Stimulated activated effector memory CD8-positive, alpha-beta T cell treated with anti-CD3 and anti-CD28 coated beads, Interleukin-12 subunit alpha, Interleukin-12 subunit beta, amount 100 ng/mL, for 72 hours (primary cell): ENCODE data around the gene RPLP1.

ENCODE experiments used
- ATAC-seq: fragments of 150-1000 bp; cut with Tn5 transposase; 2 replicates; pipeline ENCODE4 v1.10.0; 2021
- DNase-seq, 2 donors: peaks; one replicate each; pipeline ENCODE4 v3.0.0; 2021 to 2022; ENCODE audit warnings: low spot score in 2 of 2
- H3K27ac Mint-ChIP-seq: one replicate; pipeline ENCODE4 v1.8.0; 2022; ENCODE audit warnings: mild to moderate bottlenecking, mixed read lengths
- H3K36me3 Mint-ChIP-seq: one replicate; pipeline ENCODE4 v1.8.0; 2022; ENCODE audit warnings: mild to moderate bottlenecking, mixed read lengths
- H3K4me1 Mint-ChIP-seq: one replicate; pipeline ENCODE4 v1.8.0; 2022; ENCODE audit warnings: mixed read lengths
- H3K4me3 Mint-ChIP-seq: one replicate; pipeline ENCODE4 v1.8.0; 2022; ENCODE audit warnings: mild to moderate bottlenecking, mixed read lengths
- H3K9me3 Mint-ChIP-seq: one replicate; pipeline ENCODE4 v1.8.0; 2022; ENCODE audit warnings: mixed read lengths

RPLP1 gene

GRCh38 chr15:69456208-69457166 is 3.9 kb downstream of the RPLP1 start:
- ATAC-seq (no peak), DNase-seq (no peak)
- peaks cover 34% of the 10 kb centered on the region for H3K4me1 Mint-ChIP-seq

GRCh38 chr15:69457304-69458280 is 5.0 kb downstream of the RPLP1 start:
- peak overlapping the region; percentile 74 for H3K27ac Mint-ChIP-seq
- no peak for ATAC-seq
- DNase-seq = no peak
- peaks cover 38% of the 10 kb centered on the region for H3K4me1 Mint-ChIP-seq
- H3K36me3 Mint-ChIP-seq = peaks cover 60% of the 10 kb centered on the region
- H3K9me3 Mint-ChIP-seq = no peaks in the 10 kb centered on the region
- no peak overlapping the region for H3K4me3 Mint-ChIP-seq

More at GRCh38 chr15:69456208-69457166, 3.9 kb downstream of the RPLP1 start:
- H3K27ac Mint-ChIP-seq = peak overlapping the region; percentile 98
- no peak overlapping the region for H3K4me3 Mint-ChIP-seq
- H3K36me3 Mint-ChIP-seq = peaks cover 65% of the 10 kb centered on the region
- H3K9me3 Mint-ChIP-seq = no peaks in the 10 kb centered on the region

GRCh38 chr15:69459066-69459465 is 6.4 kb downstream of the RPLP1 start:
- Mint-ChIP-seq H3K36me3 (peaks cover 49% of the 10 kb centered on the region), H3K4me1 (peaks cover 42% of the 10 kb centered on the region), H3K4me3 (no peak overlapping the region), H3K27ac (peak overlapping the region; percentile 74), H3K9me3 (no peaks in the 10 kb centered on the region)
- no peak for DNase-seq
- no peak for ATAC-seq

- H3K4me3 Mint-ChIP-seq = no peak overlapping the region
- peaks cover 35% of the 10 kb centered on the region for H3K36me3 Mint-ChIP-seq
- DNase-seq (no peak), ATAC-seq (no peak)
- no peak overlapping the region for H3K27ac Mint-ChIP-seq
- H3K9me3 Mint-ChIP-seq = no peaks in the 10 kb centered on the region
- peaks cover 30% of the 10 kb centered on the region for H3K4me1 Mint-ChIP-seq
Observed at GRCh38 chr15:69460481-69460880, 7.9 kb downstream of the RPLP1 start.

GRCh38 chr15:69462030-69462492 is 9.4 kb downstream of the RPLP1 start:
- Mint-ChIP-seq H3K9me3 (no peaks in the 10 kb centered on the region), H3K4me3 (peak overlapping the region; percentile 77), H3K4me1 (peaks cover 24% of the 10 kb centered on the region), H3K36me3 (peaks cover 19% of the 10 kb centered on the region), H3K27ac (peak overlapping the region; percentile 83)
- ATAC-seq (no peak), DNase-seq (no peak)

- peak; percentile 95 for ATAC-seq
- H3K9me3 Mint-ChIP-seq = no peaks in the 10 kb centered on the region
- peak overlapping the region; percentile 83 for H3K27ac Mint-ChIP-seq
- peak overlapping the region; percentile 77 for H3K4me3 Mint-ChIP-seq
- H3K4me1 Mint-ChIP-seq = peaks cover 24% of the 10 kb centered on the region
- peak; percentile 82 to 95 for DNase-seq
- H3K36me3 Mint-ChIP-seq = peaks cover 13% of the 10 kb centered on the region
Observed at GRCh38 chr15:69462493-69463181, 10.0 kb downstream of the RPLP1 start.

GRCh38 chr15:69463182-69463756 is 10.7 kb downstream of the RPLP1 start:
- H3K9me3 Mint-ChIP-seq = no peaks in the 10 kb centered on the region

GRCh38 chr15:69465253-69465652 is 12.6 kb downstream of the RPLP1 start:
- ATAC-seq = no peak
- peaks cover 46% of the 10 kb centered on the region for H3K4me1 Mint-ChIP-seq
- H3K4me3 Mint-ChIP-seq = no peak overlapping the region
- DNase-seq = no peak
- H3K36me3 Mint-ChIP-seq = peaks cover 11% of the 10 kb centered on the region
- H3K9me3 Mint-ChIP-seq = no peaks in the 10 kb centered on the region
- H3K27ac Mint-ChIP-seq = no peak overlapping the region

More at GRCh38 chr15:69463182-69463756, 10.7 kb downstream of the RPLP1 start:
- DNase-seq = no peak
- Mint-ChIP-seq H3K36me3 (peaks cover 15% of the 10 kb centered on the region), H3K4me3 (peak overlapping the region; percentile 77), H3K4me1 (peaks cover 31% of the 10 kb centered on the region), H3K27ac (peak overlapping the region; percentile 83)
- no peak for ATAC-seq

- Mint-ChIP-seq H3K9me3 (no peaks in the 10 kb centered on the region), H3K4me3 (no peak overlapping the region), H3K4me1 (peaks cover 44% of the 10 kb centered on the region), H3K36me3 (peaks cover 11% of the 10 kb centered on the region), H3K27ac (no peak overlapping the region)
- no peak for ATAC-seq
- DNase-seq = no peak
Observed at GRCh38 chr15:69466733-69467132, 14.1 kb downstream of the RPLP1 start.

- peaks cover 35% of the 10 kb centered on the region for H3K4me1 Mint-ChIP-seq
- peak overlapping the region; percentile 70 for H3K27ac Mint-ChIP-seq
- peak overlapping the region; percentile 60 for H3K4me3 Mint-ChIP-seq
- peaks cover 9% of the 10 kb centered on the region for H3K36me3 Mint-ChIP-seq
- no peak for DNase-seq
- no peak for ATAC-seq
- no peaks in the 10 kb centered on the region for H3K9me3 Mint-ChIP-seq
Observed at GRCh38 chr15:69467636-69468035, 15.0 kb downstream of the RPLP1 start.

GRCh38 chr15:69468241-69469121 is 15.9 kb downstream of the RPLP1 start:
- Mint-ChIP-seq H3K4me3 (peak overlapping the region; percentile 60), H3K27ac (peak overlapping the region; percentile 70), H3K9me3 (no peaks in the 10 kb centered on the region), H3K36me3 (peaks cover 6% of the 10 kb centered on the region), H3K4me1 (peaks cover 26% of the 10 kb centered on the region)
- peak; percentile 63 to 86 for DNase-seq
- ATAC-seq = peak; percentile 98

GRCh38 chr15:69469467-69470201 is 17.0 kb downstream of the RPLP1 start:
- H3K4me3 Mint-ChIP-seq = peak overlapping the region; percentile 60
- H3K27ac Mint-ChIP-seq = peak overlapping the region; percentile 70
- H3K4me1 Mint-ChIP-seq = peaks cover 22% of the 10 kb centered on the region
- DNase-seq = no peak
- H3K36me3 Mint-ChIP-seq = peaks cover 6% of the 10 kb centered on the region
- ATAC-seq = no peak
- H3K9me3 Mint-ChIP-seq = no peaks in the 10 kb centered on the region

GRCh38 chr15:69472046-69472445 is 19.4 kb downstream of the RPLP1 start:
- DNase-seq = no peak
- Mint-ChIP-seq H3K4me1 (peaks cover 26% of the 10 kb centered on the region), H3K9me3 (no peaks in the 10 kb centered on the region), H3K4me3 (no peak overlapping the region), H3K27ac (no peak overlapping the region), H3K36me3 (peaks cover 6% of the 10 kb centered on the region)
- ATAC-seq = no peak
